Keratinocyte (primary cell): Measurements from ENCODE around the gene PSMD8. TPM values are rescaled to one million over a fixed set of nuclear protein-coding genes. Genes with fewer than 3 reads are reported as not detected.

Source experiments
- DNase-seq: peaks from one replicate; pipeline ENCODE4 v3.0.0-alpha.2; 2011; ENCODE audit warnings: low read depth, missing footprints, low spot score
- FAIRE-seq: peaks from 2 replicates; lab custom pipeline; 2011; peaks lifted over from hg19 to GRCh38; lab: Jason Lieb, UNC
- H2AFZ ChIP-seq: 2 replicates; pipeline ENCODE4 v1.6.0; 2012; ENCODE audit warnings: low read length, control low read depth, inconsistent platforms; ENCODE audit not compliant: control insufficient read depth
- H3K27ac ChIP-seq: 2 replicates; pipeline ENCODE4 v1.5.1; 2011; ENCODE audit warnings: low read length; ENCODE audit not compliant: control insufficient read depth, insufficient read depth
- H3K27me3 ChIP-seq: 3 replicates; pipeline ENCODE4 v1.6.0; 2011; ENCODE audit warnings: low read length; ENCODE audit not compliant: control insufficient read depth, insufficient read depth; ENCODE audit errors: extremely low read depth
- H3K36me3 ChIP-seq, 2 experiments: 2 replicates in 1 of 2; 3 replicates in 1 of 2; pipeline ENCODE4 v1.5.1; 2011; ENCODE audit warnings: low read length in 2 of 2, mild to moderate bottlenecking in 1 of 2; ENCODE audit not compliant: control insufficient read depth in 2 of 2, insufficient read depth in 2 of 2; ENCODE audit errors: extremely low read depth in 1 of 2
- H3K4me1 ChIP-seq: 3 replicates; pipeline ENCODE4 v1.5.1; 2011; ENCODE audit warnings: low read length; ENCODE audit not compliant: control insufficient read depth, insufficient read depth; ENCODE audit errors: extremely low read depth
- H3K4me2 ChIP-seq: 3 replicates; pipeline ENCODE4 v1.6.0; 2011; ENCODE audit warnings: low read depth, low read length; ENCODE audit not compliant: control insufficient read depth, insufficient read depth; ENCODE audit errors: extremely low read depth
- H3K4me3 ChIP-seq, 3 experiments: fragments of 200-600 bp in 1 of 3; sonication (generic) in 1 of 3; 2 replicates in 2 of 3; 3 replicates in 1 of 3; pipeline ENCODE4 v1.5.1; 2011 to 2016; ENCODE audit warnings: low read length in 3 of 3, mild to moderate bottlenecking in 3 of 3, control low read depth in 2 of 3, inconsistent platforms in 1 of 3, low read depth in 1 of 3, mixed read lengths in 1 of 3, mixed run types in 1 of 3, moderate library complexity in 1 of 3; ENCODE audit not compliant: control insufficient read depth in 2 of 3, insufficient read depth in 2 of 3; ENCODE audit errors: extremely low read depth in 1 of 3
- H3K79me2 ChIP-seq: 2 replicates; pipeline ENCODE4 v1.6.0; 2012; ENCODE audit warnings: low read length; ENCODE audit not compliant: control insufficient read depth, insufficient read depth
- H3K9ac ChIP-seq: 3 replicates; pipeline ENCODE4 v1.6.0; 2011; ENCODE audit warnings: low read length; ENCODE audit not compliant: control insufficient read depth, insufficient read depth; ENCODE audit errors: extremely low read depth
- H3K9me1 ChIP-seq: 3 replicates; pipeline ENCODE4 v1.6.0; 2011; ENCODE audit warnings: low read length; ENCODE audit not compliant: control insufficient read depth, insufficient read depth; ENCODE audit errors: extremely low read depth
- H3K9me3 ChIP-seq: 2 replicates; pipeline ENCODE4 v1.5.1; 2012; ENCODE audit warnings: low read depth, low read length; ENCODE audit not compliant: control insufficient read depth
- H4K20me1 ChIP-seq: 3 replicates; pipeline ENCODE4 v1.6.0; 2011; ENCODE audit warnings: low read length; ENCODE audit not compliant: control insufficient read depth, insufficient read depth; ENCODE audit errors: extremely low read depth
- CTCF ChIP-seq, 3 experiments: IDR thresholded peaks in 1 of 3; conservative IDR thresholded peaks in 1 of 3; optimal IDR thresholded peaks in 1 of 3; 2 replicates in 2 of 3; 3 replicates in 1 of 3; pipeline versions ENCODE3 to v1.5.1; 2011; ENCODE audit warnings: low read length in 3 of 3, mild to moderate bottlenecking in 3 of 3, moderate library complexity in 2 of 3, control low read depth in 1 of 3, inconsistent platforms in 1 of 3; ENCODE audit not compliant: insufficient read depth in 2 of 3; ENCODE audit errors: extremely low read depth in 1 of 3
- EZH2 ChIP-seq: IDR thresholded peaks from one replicate; pipeline ENCODE4 v1.6.1; 2012; ENCODE audit warnings: inconsistent platforms, mild to moderate bottlenecking, low read length, moderate library complexity
- dilution Hi-C: fragments of 300-500 bp; cut with MboI; formaldehyde crosslinking; loops from one replicate; pipeline ENCODE4 v1.7.0; 2020; ENCODE audit warnings: low sequenced_read_pairs; ENCODE audit not compliant: extremely low pct_ligation_motif_present
- polyA plus RNA-seq, 5 experiments: library from polyadenylated mRNA; depleted of rRNA in 3 of 5; stranded (reverse) in 3 of 5; stranded (forward) in 1 of 5; unstranded in 1 of 5; fragments of >200 nt; gene quantifications; 1 replicate in 1 of 5; 2 replicates in 3 of 5; 3 replicates in 1 of 5; pipeline versions ENCODE4 v1.2.1 to v1.2.3, GENCODE V29; 2011 to 2012; ENCODE audit warnings: missing spikeins in 2 of 5, low read depth in 1 of 5, low replicate concordance in 1 of 5

The PSMD8 gene
- polyA plus RNA-seq, 1 donor (not counting 4 experiments of a cell fraction or from before 2014, with no cell fraction given) = 346 TPM

- H3K79me2 ChIP-seq = no peaks in the 10 kb centered on the region
- peaks cover 0 to 5% of the 10 kb centered on the region in 2 experiments for H3K36me3 ChIP-seq
- dilution Hi-C loops = no loop called here
- no peaks in the 10 kb centered on the region for H4K20me1 ChIP-seq
- no peaks in the 10 kb centered on the region for H3K9me3 ChIP-seq
- H3K9me1 ChIP-seq = no peaks in the 10 kb centered on the region
- TF ChIP-seq CTCF (optimal IDR thresholded peaks at IDR 0.05 in 1 of 3, IDR thresholded peaks at IDR 0.05 in 1 of 3, conservative IDR thresholded peaks at IDR 0.05 in 1 of 3; ENCODE audit: extremely low read depth in 1 of 3, insufficient read depth in 2 of 3, low read length in 3 of 3) (no peak), EZH2 (no peak)
- FAIRE-seq (no peak), DNase-seq (no peak)
- H3K4me2 ChIP-seq = no peak overlapping the region
- H3K27me3 ChIP-seq = no peaks in the 10 kb centered on the region
- H3K9ac ChIP-seq = no peak overlapping the region
- H3K4me1 ChIP-seq = peaks cover 4% of the 10 kb centered on the region
- no peak overlapping the region for H2AFZ ChIP-seq
- no peak overlapping the region for H3K27ac ChIP-seq
- no peak overlapping the region for H3K4me3 ChIP-seq
Measured at GRCh38 chr19:38399081-38399480, 24.7 kb downstream of the PSMD8 start.

- TF ChIP-seq EZH2 = no peak
- TF ChIP-seq CTCF (optimal IDR thresholded peaks at IDR 0.05 in 1 of 3, IDR thresholded peaks at IDR 0.05 in 1 of 3, conservative IDR thresholded peaks at IDR 0.05 in 1 of 3; ENCODE audit: extremely low read depth in 1 of 3, insufficient read depth in 2 of 3, low read length in 3 of 3) = no peak
Measured at GRCh38 chr19:38399537-38399936, 25.2 kb downstream of the PSMD8 start.

More at GRCh38 chr19:38399537-38399936, 25.2 kb downstream of the PSMD8 start:
- Histone ChIP-seq H3K27ac (no peak overlapping the region), H3K9ac (no peak overlapping the region), H3K4me2 (no peak overlapping the region), H4K20me1 (no peaks in the 10 kb centered on the region), H3K9me3 (no peaks in the 10 kb centered on the region), H2AFZ (no peak overlapping the region), H3K4me1 (peaks cover 4% of the 10 kb centered on the region), H3K4me3 (no peak overlapping the region), H3K9me1 (no peaks in the 10 kb centered on the region), H3K36me3 (peaks cover 0 to 2% of the 10 kb centered on the region in 2 experiments), H3K79me2 (no peaks in the 10 kb centered on the region), H3K27me3 (no peaks in the 10 kb centered on the region)
- FAIRE-seq = no peak
- dilution Hi-C loops = no loop called here
- DNase-seq = no peak
